SIG-M5 (cell line): ENCODE data around the gene OOSP4B.
"Not testable (repeated sequence)": the region's sequence is repeated elsewhere in the genome, so short reads cannot be mapped to it uniquely, and the experiment has no call there.

Experiments used
- DNase-seq: peaks from one replicate; lab custom pipeline; 2025; lab: John Stamatoyannopoulos, UW

Gene OOSP4B

DNA sequence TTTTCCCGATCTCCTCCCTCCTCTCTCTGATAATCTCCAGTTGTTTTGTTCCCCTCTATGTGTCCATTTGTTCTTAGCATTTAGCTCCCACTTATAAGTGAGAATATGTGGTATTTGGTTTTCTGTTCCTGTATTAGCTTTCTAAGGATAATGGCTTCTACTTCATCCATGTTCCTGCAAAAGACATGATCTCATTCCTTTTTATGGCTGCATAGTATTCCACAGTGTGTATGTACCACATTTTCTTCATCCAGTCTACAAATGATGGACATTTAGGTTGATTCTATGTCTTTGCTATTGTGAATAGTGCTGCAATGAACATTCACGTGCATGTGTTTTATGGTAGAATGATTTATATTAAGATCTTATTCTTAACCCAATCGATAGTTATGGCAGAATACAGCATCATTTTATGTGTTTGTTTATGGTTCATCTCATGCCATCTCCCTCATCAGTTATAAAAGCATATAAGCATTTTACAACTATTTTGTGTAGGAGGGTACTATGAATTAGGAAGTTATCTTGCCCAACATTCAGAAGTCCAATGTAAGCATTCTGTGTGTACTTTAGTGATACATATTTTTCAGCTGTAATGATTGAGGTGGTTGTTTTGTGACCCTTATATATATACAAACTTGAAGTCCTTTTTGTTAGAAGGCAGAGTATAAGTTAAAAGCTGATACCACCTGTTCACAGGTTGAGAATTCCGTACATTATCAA lies 42.7 kb downstream of the OOSP4B start:
- no peak for DNase-seq

DNA sequence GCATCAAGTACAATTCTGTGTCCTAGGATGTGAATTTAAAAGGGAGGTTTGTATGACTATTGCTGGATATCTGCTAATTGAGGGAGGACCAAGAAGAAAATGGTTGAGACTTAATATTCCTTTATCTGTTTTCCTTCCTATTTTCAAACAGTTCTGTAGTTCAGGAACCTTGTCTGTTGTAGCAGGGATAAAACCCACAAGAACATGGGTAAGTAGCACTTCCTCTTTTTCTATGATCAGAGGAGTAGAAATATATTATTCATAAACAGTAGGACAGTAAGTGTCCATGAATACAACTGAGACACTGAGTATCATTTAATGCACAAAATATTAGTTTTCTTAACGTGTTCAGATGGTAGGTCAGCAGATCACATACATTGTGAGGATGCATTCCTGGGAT lies 47.1 kb downstream of the OOSP4B start:
- no peak for DNase-seq

DNA sequence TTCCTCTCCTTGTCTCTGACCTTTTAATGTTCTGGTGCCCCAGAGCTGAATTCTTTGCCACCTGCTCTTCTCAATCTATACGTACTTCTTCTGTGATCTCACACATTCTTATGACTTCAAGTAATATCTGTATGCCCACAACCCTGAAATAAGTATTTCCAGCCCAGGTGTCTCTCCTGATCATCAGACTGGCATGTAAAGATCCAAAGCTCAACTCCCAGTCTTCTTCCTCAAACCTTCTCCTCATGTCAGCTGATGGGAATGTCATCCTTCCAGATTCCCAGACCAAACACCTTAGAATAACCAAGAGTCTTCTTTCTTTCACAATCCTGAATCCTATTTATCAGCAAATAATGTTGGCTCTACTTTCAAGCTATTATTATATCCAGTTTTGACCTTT lies 48.8 kb downstream of the OOSP4B start:
- DNase-seq = no peak

DNA sequence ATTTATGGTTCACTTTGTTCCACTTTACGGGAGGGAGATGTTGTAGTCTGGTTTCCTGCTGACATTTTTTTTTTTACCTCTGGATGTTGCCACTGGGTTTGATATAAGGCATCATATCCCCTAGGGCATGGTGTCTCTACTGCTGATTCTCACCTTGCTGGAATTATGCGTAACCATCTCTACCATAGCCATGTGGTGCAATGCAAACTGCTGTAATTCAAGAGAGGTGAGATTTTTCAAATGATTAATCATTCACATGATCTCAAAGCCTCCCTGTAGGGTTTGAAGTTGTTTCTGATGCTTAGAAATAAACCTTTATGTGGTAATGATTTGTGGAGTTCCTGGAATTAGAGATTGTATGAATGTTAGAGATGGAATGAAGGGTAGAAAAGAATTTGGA lies 52.5 kb downstream of the OOSP4B start:
- no peak for DNase-seq

DNA sequence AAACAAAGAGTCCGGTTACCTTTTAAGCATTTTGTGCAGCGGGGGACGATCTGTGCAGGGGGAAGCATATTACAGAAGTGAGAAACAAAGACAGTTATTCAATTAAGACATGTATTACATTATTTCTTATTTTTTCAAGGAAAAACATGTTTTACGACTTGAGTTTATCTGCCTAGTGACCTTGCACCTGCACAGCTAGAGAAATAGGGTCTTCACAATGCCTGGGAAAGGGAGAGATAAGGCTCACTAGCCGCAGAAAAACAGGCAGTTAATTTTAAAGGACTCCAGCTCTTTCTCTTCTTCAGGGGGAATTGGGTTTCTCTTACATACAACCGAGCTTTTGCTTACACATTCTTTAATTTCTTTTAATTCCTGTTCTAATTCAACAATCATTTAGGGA lies 54.7 kb downstream of the OOSP4B start:
- DNase-seq = not testable (repeated sequence)

DNA sequence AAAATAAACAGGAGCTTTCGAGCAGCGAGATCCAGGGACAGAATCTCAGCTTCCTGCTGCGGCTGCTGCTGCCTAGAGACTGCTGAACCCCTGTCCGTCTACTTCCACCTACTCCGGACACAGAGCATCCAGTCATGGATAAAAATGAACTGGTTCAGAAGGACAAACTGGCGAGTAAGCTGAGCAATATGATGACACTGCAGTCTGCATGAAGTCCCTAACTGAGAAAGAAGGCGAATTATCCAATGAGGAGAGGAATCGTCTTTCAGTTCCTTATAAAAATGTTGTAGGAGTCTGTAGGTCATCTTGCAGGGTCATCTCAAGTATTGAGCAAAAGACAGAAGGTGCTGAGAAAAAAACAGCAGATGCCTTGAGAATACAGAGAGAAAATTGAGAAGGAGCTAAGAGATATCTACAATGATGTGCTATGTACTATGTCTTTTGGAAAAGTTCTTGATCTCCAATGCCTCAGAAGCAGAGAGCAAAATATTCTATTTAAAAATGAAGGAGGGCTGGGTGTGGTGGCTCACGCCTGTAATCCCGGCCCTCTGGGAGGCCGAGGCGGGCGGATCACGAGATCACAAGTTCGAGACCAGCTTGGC lies 60.3 kb downstream of the OOSP4B start:
- no peak for DNase-seq

DNA sequence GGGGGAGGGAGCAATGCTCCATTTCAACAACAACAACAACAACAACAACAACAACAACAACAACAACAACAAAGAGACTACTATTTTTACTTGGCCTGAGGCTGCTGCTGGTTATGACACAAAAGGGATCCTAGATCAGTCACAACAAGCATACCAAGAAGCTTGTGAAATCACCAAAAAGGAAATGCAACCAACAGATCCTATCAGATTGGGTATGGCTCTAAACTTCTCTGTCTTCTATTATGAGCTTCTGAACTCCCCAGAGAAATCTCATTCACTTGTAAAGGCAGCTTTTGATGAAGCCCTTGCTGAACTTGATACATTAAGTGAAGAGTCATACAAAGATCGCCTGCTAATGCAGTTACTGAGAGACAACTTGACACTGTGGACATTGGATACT lies 61.0 kb downstream of the OOSP4B start:
- DNase-seq = no peak

DNA sequence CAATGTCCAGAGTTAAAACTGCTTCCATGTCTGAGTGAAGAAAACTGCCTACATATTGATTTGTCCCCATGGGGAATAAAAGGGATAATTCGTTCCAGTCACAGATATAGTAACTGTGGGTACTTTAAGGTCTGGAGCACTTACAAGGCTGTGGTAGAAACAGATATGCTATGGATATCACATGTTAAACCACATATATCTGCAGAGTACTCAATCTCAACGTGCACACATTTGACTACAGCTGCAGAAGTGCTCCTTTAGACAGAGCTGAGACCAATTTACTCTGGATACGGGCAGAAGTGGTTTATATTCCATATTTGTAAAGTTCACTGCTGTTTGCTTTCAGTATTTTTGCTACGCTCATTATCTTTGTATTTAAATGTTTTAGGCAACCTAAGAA lies 61.8 kb downstream of the OOSP4B start:
- no peak for DNase-seq

DNA sequence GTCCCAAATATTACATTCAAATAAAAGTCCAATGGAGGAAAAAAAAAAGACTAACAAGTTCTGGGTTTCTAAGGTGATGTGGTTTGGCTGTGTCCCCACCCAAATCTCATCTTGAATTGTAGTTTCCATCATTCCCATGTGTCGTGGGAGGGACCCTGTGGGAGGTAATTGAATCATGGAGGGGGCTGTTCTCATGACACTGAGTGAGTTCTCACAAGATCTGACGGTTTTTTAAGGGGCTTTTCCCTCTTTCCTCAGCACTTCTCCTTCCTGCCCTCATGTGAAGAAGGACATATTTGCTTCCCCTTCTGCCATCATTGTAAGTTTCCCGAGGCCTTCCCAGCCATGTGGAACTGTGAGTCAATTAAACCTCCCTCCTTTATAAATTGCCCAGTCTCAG lies 63.6 kb downstream of the OOSP4B start:
- no peak for DNase-seq
